Upper lobe of left lung (tissue), 6 donors: Measurements from ENCODE around the gene ARHGAP26. TPM values are rescaled to one million over a fixed set of nuclear protein-coding genes. Genes with fewer than 3 reads are reported as not detected.

Experiments used
- ATAC-seq, 2 donors: fragments of 200-7000 bp; cut with Tn5 transposase; one replicate each; pipeline ENCODE4 v1.9.1; 2022; ENCODE audit warnings: mild to moderate bottlenecking in 2 of 2, moderate library complexity in 2 of 2; ENCODE audit not compliant: low FRiP score in 2 of 2
- DNase-seq, 2 donors: peaks; one replicate each; pipeline ENCODE4 v3.0.0-alpha.2; 2019 to 2020
- H3K27ac ChIP-seq, 4 donors: fragments of 200-600 bp; sonication (generic); one replicate each; pipeline ENCODE4 v1.5.1; 2016 to 2019
- H3K27me3 ChIP-seq, 4 donors: fragments of 200-600 bp; sonication (generic); one replicate each; pipeline ENCODE4 v1.5.1; 2017 to 2019
- H3K36me3 ChIP-seq, 4 donors: fragments of 200-600 bp; sonication (generic); one replicate each; pipeline ENCODE4 v1.5.1; 2016 to 2019
- H3K4me1 ChIP-seq, 4 donors: fragments of 200-600 bp; sonication (generic); one replicate each; pipeline ENCODE4 v1.5.1; 2018 to 2019
- H3K4me3 ChIP-seq, 4 donors: fragments of 200-600 bp; sonication (generic); one replicate each; pipeline ENCODE4 v1.5.1; 2017 to 2019; ENCODE audit warnings: mild to moderate bottlenecking in 2 of 4, moderate library complexity in 1 of 4
- H3K9me3 ChIP-seq, 4 donors: fragments of 200-600 bp; sonication (generic); one replicate each; pipeline ENCODE4 v1.5.1; 2018 to 2019
- CTCF ChIP-seq, 6 experiments: fragments of 450-650 bp in 4 of 6; fragments of 200-600 bp in 2 of 6; sonication (generic) in 2 of 6; IDR thresholded peaks; one replicate each; pipeline ENCODE4 v1.5.1; 2016 to 2019; ENCODE audit warnings: antibody characterized with exemption in 6 of 6
- EP300 ChIP-seq, 4 donors: sonication (generic); formaldehyde crosslinking; IDR thresholded peaks; one replicate each; pipeline ENCODE4 v1.5.1; 2017; ENCODE audit warnings: antibody characterized with exemption in 4 of 4, control low read depth in 2 of 4
- POLR2A ChIP-seq, 4 donors: fragments of 450-650 bp; IDR thresholded peaks; one replicate each; pipeline ENCODE4 v1.5.1; 2016 to 2017; ENCODE audit warnings: antibody characterized with exemption in 4 of 4, mild to moderate bottlenecking in 2 of 4
- POLR2AphosphoS5 ChIP-seq, 2 donors: sonication (generic); formaldehyde crosslinking; IDR thresholded peaks; one replicate each; pipeline ENCODE4 v1.5.1; 2017; ENCODE audit warnings: antibody characterized with exemption in 2 of 2
- WGBS, 2 donors: methylation state at CpG; one replicate each; pipeline ENCODE4 v1.1.5; 2017 to 2018; 5-methylcytosine and 5-hydroxymethylcytosine counted together
- total RNA-seq, 6 donors: library from RNA; depleted of rRNA in 4 of 6; stranded (reverse); fragments of >200 nt in 4 of 6; gene quantifications; one replicate each; pipeline versions ENCODE4 v1.1.0 to v1.2.1, GENCODE V29; 2016 to 2021
- donor health status: DM: no; HTN: no; CAD: no; lungs with moderate emphysema.
- donor health status: DM: no; HTN: yes; CAD: no; lungs with severe emphysema.

Gene ARHGAP26
- total RNA-seq, 6 donors from 2014 or later: 34.9 to 90.1 (median 38.9) TPM

DNA sequence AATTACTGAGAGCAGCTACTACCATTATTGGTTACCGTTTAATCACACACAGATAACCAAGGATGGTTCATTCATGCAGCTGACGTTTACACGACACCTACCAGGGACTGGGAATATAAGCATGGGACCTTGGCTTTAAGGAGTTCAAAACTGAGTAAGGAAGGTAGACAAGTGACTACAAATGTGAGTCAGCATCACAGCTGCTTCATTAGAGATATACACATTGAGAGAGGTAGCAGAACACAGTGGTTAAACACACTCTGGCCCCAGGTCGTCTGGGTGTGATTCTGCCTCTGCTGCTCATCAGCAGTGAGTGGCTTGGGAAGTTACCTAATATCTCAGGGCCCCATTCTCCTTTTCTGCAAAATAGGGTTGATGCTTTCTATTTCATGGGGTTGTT, 364.7 kb downstream of the ARHGAP26 start:
- 86 to 92% methylated on average over 4 of the region's 4 CpGs for WGBS, 2 donors
- TF ChIP-seq POLR2A (IDR thresholded peaks at IDR 0.05) (no peak), EP300 (IDR thresholded peaks at IDR 0.05) (no peak), POLR2AphosphoS5 (IDR thresholded peaks at IDR 0.05) (no peak), CTCF (IDR thresholded peaks at IDR 0.05) (no peak)
- H3K27me3 ChIP-seq: no peaks in the 10 kb centered on the region
- H3K27ac ChIP-seq: no peak overlapping the region
- peaks cover 0 to 18% (median 6%) of the 10 kb centered on the region in 4 donors for H3K36me3 ChIP-seq
- no peak overlapping the region for H3K4me3 ChIP-seq
- DNase-seq: no peak
- ATAC-seq: no peak
- H3K4me1 ChIP-seq: peaks cover 8 to 12% (median 10%) of the 10 kb centered on the region in 4 donors
- no peaks in the 10 kb centered on the region for H3K9me3 ChIP-seq

GRCh38 chr5:143135832-143136551, 365.8 kb downstream of the ARHGAP26 start:
- 88 to 94% methylated on average over 5 of the region's 5 CpGs for WGBS, 2 donors
- no peak overlapping the region for H3K27ac ChIP-seq
- DNase-seq: no peak

DNA sequence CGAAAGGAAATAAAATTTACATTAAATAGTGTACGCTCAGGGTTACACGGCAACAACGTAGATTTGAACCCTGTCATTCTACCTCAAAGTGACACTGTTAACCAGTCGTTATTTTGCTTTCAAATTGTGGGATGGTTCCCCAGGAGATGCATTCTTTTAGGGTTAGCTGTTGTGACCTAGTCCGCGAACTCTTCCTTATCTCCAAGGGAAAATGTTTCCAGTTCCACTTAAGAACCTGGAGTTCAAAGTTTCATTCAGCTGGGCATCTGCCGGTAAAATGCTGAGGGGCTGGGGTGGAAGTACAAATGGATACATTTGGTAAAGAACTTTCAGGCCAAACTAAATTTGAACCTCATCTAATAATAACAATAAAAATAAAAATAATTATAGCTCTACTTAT, 368.7 kb downstream of the ARHGAP26 start:
- ATAC-seq (no peak), DNase-seq (no peak)
- H3K9me3 ChIP-seq: no peaks in the 10 kb centered on the region
- H3K4me1 ChIP-seq: peaks cover 2 to 10% (median 5%) of the 10 kb centered on the region in 4 donors
- 79 to 92% methylated on average over 8 of the region's 8 CpGs for WGBS, 2 donors
- TF ChIP-seq POLR2A (IDR thresholded peaks at IDR 0.05): no peak
- no peak for TF ChIP-seq EP300 (IDR thresholded peaks at IDR 0.05)
- no peak for TF ChIP-seq CTCF (IDR thresholded peaks at IDR 0.05)
- no peak for TF ChIP-seq POLR2AphosphoS5 (IDR thresholded peaks at IDR 0.05)
- no peak overlapping the region for H3K4me3 ChIP-seq
- H3K27me3 ChIP-seq: no peaks in the 10 kb centered on the region
- H3K27ac ChIP-seq: no peak overlapping the region
- peaks cover 0 to 16% (median 6%) of the 10 kb centered on the region in 4 donors for H3K36me3 ChIP-seq

More at GRCh38 chr5:143135832-143136551, 365.8 kb downstream of the ARHGAP26 start:
- Histone ChIP-seq H3K36me3 (peaks cover 0 to 18% (median 6%) of the 10 kb centered on the region in 4 donors), H3K4me1 (peaks cover 5 to 9% (median 7%) of the 10 kb centered on the region in 4 donors), H3K9me3 (no peaks in the 10 kb centered on the region), H3K4me3 (no peak overlapping the region), H3K27me3 (no peaks in the 10 kb centered on the region)
- ATAC-seq: no peak
- TF ChIP-seq CTCF (IDR thresholded peaks at IDR 0.05): no peak
- TF ChIP-seq EP300 (IDR thresholded peaks at IDR 0.05): no peak
- TF ChIP-seq POLR2AphosphoS5 (IDR thresholded peaks at IDR 0.05): no peak
- TF ChIP-seq POLR2A (IDR thresholded peaks at IDR 0.05): no peak

- no peak for ATAC-seq
- H3K27ac ChIP-seq: no peak overlapping the region
Observed at GRCh38 chr5:143139585-143139984, 369.4 kb downstream of the ARHGAP26 start.

More at GRCh38 chr5:143139585-143139984, 369.4 kb downstream of the ARHGAP26 start:
- no peak overlapping the region for H3K4me3 ChIP-seq
- H3K9me3 ChIP-seq: no peaks in the 10 kb centered on the region
- peaks cover 0 to 8% (median 2%) of the 10 kb centered on the region in 4 donors for H3K36me3 ChIP-seq
- H3K4me1 ChIP-seq: peaks cover 0 to 10% (median 5%) of the 10 kb centered on the region in 4 donors
- no peak for DNase-seq
- TF ChIP-seq POLR2A (IDR thresholded peaks at IDR 0.05) (no peak), POLR2AphosphoS5 (IDR thresholded peaks at IDR 0.05) (no peak), EP300 (IDR thresholded peaks at IDR 0.05) (no peak), CTCF (IDR thresholded peaks at IDR 0.05) (no peak)
- H3K27me3 ChIP-seq: no peaks in the 10 kb centered on the region
- 96 to 99% methylated on average over 9 of the region's 9 CpGs for WGBS, 2 donors
